Gastrocnemius medialis (tissue), 4 donors: ENCODE data around the gene PKIB. TPM values are rescaled to one million over a fixed set of nuclear protein-coding genes. Genes with fewer than 3 reads are reported as not detected.

Experiments used
- ATAC-seq, 2 donors: fragments of 150-250 bp; one replicate each; pipeline ENCODE4 v1.9.1; 2016
- DNase-seq, 2 donors: peaks; one replicate each; pipeline ENCODE4 v3.0.0-alpha.2; 2019
- H3K27ac ChIP-seq, 4 donors: fragments of 200-600 bp; sonication (generic); 1 replicate in 1 of 4; 2 replicates in 3 of 4; pipeline ENCODE4 v1.5.1; 2016 to 2018; ENCODE audit warnings: mild to moderate bottlenecking in 2 of 4, moderate library complexity in 1 of 4
- H3K27me3 ChIP-seq, 3 donors: fragments of 200-600 bp; sonication (generic) in 2 of 3; 1 replicate in 1 of 3; 2 replicates in 2 of 3; pipeline versions ENCODE4 v1.5.1 to v1.6.0; 2016 to 2019; ENCODE audit warnings: mild to moderate bottlenecking in 1 of 3, moderate library complexity in 1 of 3
- H3K36me3 ChIP-seq, 2 donors: fragments of 200-600 bp; sonication (generic) in 1 of 2; one replicate each; pipeline ENCODE4 v1.5.1; 2017 to 2018
- H3K4me1 ChIP-seq, 2 donors: fragments of 200-600 bp; sonication (generic) in 1 of 2; one replicate each; pipeline ENCODE4 v1.5.1; 2016 to 2017; ENCODE audit warnings: mild to moderate bottlenecking in 2 of 2
- H3K4me3 ChIP-seq, 4 donors: fragments of 200-600 bp; sonication (generic) in 3 of 4; 1 replicate in 1 of 4; 2 replicates in 3 of 4; pipeline ENCODE4 v1.5.1; 2016 to 2019; ENCODE audit warnings: mild to moderate bottlenecking in 2 of 4
- H3K9me3 ChIP-seq, 3 donors: fragments of 200-600 bp; sonication (generic) in 2 of 3; 1 replicate in 1 of 3; 2 replicates in 2 of 3; pipeline ENCODE4 v1.5.1; 2016 to 2019
- POLR2A ChIP-seq, 2 donors: fragments of 450-650 bp; IDR thresholded peaks; one replicate each; pipeline ENCODE4 v1.6.1; 2017; ENCODE audit warnings: antibody characterized with exemption in 2 of 2, mild to moderate bottlenecking in 2 of 2, moderate library complexity in 2 of 2
- in situ Hi-C, 4 donors: fragments of 200-750 bp; cut with MboI; loops; one replicate each; pipeline versions ENCODE4 v1.15.0 to v1.8.0; 2017; ENCODE audit warnings: low sequenced_read_pairs in 4 of 4
- intact Hi-C: fragments of 100-400 bp; cut with DNase I; formaldehyde crosslinking; loops from one replicate; pipeline ENCODE4 v1.15.1; 2023; ENCODE audit warnings: low total_unique reads
- total RNA-seq, 4 donors: library from RNA; depleted of rRNA; stranded (reverse); fragments of >200 nt; gene quantifications; one replicate each; pipeline versions ENCODE4 v1.1.0 to v1.2.3, GENCODE V29; 2016
- TF ChIP-seq, protein P1 (sequence below), 5 experiments: fragments of 450-650 bp in 3 of 5; fragments of 200-600 bp in 2 of 5; sonication (generic) in 2 of 5; IDR thresholded peaks in 4 of 5; conservative IDR thresholded peaks in 1 of 5; 1 replicate in 4 of 5; 2 replicates in 1 of 5; pipeline ENCODE4 v1.5.1; 2016 to 2019; ENCODE audit warnings: antibody characterized with exemption in 5 of 5, mild to moderate bottlenecking in 3 of 5, moderate library complexity in 3 of 5

The PKIB gene
- total RNA-seq, 4 donors from 2014 or later: 0.64 to 1.1 (median 0.97) TPM

DNA sequence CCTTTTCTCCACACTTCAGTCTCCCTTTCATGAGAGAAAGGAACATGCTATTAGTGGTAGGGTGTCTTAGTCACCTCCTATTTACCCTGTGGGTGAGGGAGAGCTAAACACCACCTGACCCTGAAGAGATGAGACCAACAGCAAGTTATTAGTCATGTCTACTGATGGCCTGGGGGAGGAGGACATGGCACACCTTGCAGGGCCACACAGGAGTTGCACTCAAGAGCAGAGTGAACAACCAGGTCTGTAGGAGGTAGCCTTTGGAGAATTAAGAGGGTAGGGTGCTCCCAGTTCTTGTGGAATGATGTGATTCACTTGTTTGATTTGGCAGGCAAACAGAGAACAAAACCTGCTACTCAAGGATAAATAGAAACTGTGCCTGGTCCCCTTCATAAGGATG, 86.6 kb downstream of the PKIB start:
- TF ChIP-seq, protein P1, sequence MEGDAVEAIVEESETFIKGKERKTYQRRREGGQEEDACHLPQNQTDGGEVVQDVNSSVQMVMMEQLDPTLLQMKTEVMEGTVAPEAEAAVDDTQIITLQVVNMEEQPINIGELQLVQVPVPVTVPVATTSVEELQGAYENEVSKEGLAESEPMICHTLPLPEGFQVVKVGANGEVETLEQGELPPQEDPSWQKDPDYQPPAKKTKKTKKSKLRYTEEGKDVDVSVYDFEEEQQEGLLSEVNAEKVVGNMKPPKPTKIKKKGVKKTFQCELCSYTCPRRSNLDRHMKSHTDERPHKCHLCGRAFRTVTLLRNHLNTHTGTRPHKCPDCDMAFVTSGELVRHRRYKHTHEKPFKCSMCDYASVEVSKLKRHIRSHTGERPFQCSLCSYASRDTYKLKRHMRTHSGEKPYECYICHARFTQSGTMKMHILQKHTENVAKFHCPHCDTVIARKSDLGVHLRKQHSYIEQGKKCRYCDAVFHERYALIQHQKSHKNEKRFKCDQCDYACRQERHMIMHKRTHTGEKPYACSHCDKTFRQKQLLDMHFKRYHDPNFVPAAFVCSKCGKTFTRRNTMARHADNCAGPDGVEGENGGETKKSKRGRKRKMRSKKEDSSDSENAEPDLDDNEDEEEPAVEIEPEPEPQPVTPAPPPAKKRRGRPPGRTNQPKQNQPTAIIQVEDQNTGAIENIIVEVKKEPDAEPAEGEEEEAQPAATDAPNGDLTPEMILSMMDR (IDR thresholded peaks at IDR 0.05 in 4 of 5, conservative IDR thresholded peaks at IDR 0.05 in 1 of 5): no peak
- TF ChIP-seq POLR2A (IDR thresholded peaks at IDR 0.05): no peak
- Histone ChIP-seq H3K36me3 (no peaks in the 10 kb centered on the region), H3K27ac (no peak overlapping the region), H3K9me3 (no peaks in the 10 kb centered on the region), H3K4me1 (no peaks in the 10 kb centered on the region), H3K4me3 (no peak overlapping the region), H3K27me3 (no peaks in the 10 kb centered on the region)
- intact Hi-C loops (no loop called here), in situ Hi-C loops (no loop called here)
- DNase-seq: no peak
- ATAC-seq: no peak

- no peaks in the 10 kb centered on the region for H3K9me3 ChIP-seq
- H3K36me3 ChIP-seq: no peaks in the 10 kb centered on the region
- intact Hi-C loops (no loop called here), in situ Hi-C loops (no loop called here)
- H3K4me1 ChIP-seq: no peaks in the 10 kb centered on the region
- DNase-seq (no peak), ATAC-seq (no peak)
- no peak overlapping the region for H3K4me3 ChIP-seq
- no peak overlapping the region for H3K27ac ChIP-seq
- no peaks in the 10 kb centered on the region for H3K27me3 ChIP-seq
- TF ChIP-seq, protein P1 (IDR thresholded peaks at IDR 0.05 in 4 of 5, conservative IDR thresholded peaks at IDR 0.05 in 1 of 5): no peak
- no peak for TF ChIP-seq POLR2A (IDR thresholded peaks at IDR 0.05)
Measured at GRCh38 chr6:122697458-122697857, 87.3 kb downstream of the PKIB start.

GRCh38 chr6:122701666-122702065, 91.5 kb downstream of the PKIB start:
- H3K9me3 ChIP-seq: no peaks in the 10 kb centered on the region
- H3K4me1 ChIP-seq: no peaks in the 10 kb centered on the region
- H3K27ac ChIP-seq: no peak overlapping the region
- DNase-seq: no peak
- ATAC-seq: no peak
- in situ Hi-C loops (no loop called here), intact Hi-C loops (no loop called here)
- no peak overlapping the region for H3K4me3 ChIP-seq
- no peaks in the 10 kb centered on the region for H3K36me3 ChIP-seq
- TF ChIP-seq, protein P1 (IDR thresholded peaks at IDR 0.05 in 4 of 5, conservative IDR thresholded peaks at IDR 0.05 in 1 of 5): no peak
- TF ChIP-seq POLR2A (IDR thresholded peaks at IDR 0.05): no peak
- H3K27me3 ChIP-seq: no peaks in the 10 kb centered on the region

DNA sequence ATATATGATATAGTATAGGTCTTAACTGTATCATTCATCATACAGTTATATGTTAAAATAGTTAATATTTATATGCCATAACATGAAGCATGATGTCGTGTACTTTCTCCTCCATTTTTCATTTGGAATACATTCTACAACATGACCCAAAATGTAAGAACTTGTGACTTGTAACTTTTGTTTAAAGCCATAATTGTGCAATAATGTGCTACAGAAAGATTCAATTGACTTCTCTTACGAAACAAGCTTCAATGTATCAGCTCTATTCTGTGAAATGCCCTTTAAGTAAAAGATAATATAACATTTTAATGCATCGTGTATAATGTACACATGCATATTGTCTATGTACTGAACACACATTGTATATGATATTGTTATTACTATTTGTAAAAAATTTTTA, 92.6 kb downstream of the PKIB start:
- H3K27me3 ChIP-seq: no peaks in the 10 kb centered on the region
- in situ Hi-C loops: no loop called here
- H3K27ac ChIP-seq: no peak overlapping the region
- H3K36me3 ChIP-seq: no peaks in the 10 kb centered on the region
- TF ChIP-seq, protein P1 (IDR thresholded peaks at IDR 0.05 in 4 of 5, conservative IDR thresholded peaks at IDR 0.05 in 1 of 5): no peak
- TF ChIP-seq POLR2A (IDR thresholded peaks at IDR 0.05): no peak
- DNase-seq: no peak
- H3K4me1 ChIP-seq: no peaks in the 10 kb centered on the region
- no peak for ATAC-seq
- H3K9me3 ChIP-seq: no peaks in the 10 kb centered on the region
- H3K4me3 ChIP-seq: no peak overlapping the region
- intact Hi-C loops: no loop called here

DNA sequence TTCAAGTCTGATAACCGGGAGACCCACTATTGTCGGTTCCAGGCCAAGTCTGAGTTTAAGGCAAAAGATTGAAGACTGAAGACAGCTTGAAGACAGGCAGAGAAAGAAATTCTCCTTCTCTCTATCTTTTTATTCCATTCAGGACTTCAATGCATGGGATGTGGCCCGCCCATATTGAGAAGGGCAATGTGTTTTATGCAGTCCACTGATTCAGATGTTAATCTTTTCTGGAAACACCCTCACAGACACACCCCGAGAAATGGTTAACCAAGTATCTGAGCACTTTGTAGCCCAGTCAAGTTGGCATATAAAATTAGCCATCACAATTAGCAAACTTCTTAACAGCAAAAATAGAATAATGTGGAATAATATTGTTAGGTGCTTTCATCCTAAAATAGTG, 93.9 kb downstream of the PKIB start:
- no peak overlapping the region for H3K27ac ChIP-seq
- no peaks in the 10 kb centered on the region for H3K36me3 ChIP-seq
- no peak overlapping the region for H3K4me3 ChIP-seq
- intact Hi-C loops (no loop called here), in situ Hi-C loops (no loop called here)
- DNase-seq (no peak), ATAC-seq (no peak)
- H3K9me3 ChIP-seq: no peaks in the 10 kb centered on the region
- no peaks in the 10 kb centered on the region for H3K27me3 ChIP-seq
- no peak for TF ChIP-seq POLR2A (IDR thresholded peaks at IDR 0.05)
- TF ChIP-seq, protein P1 (IDR thresholded peaks at IDR 0.05 in 4 of 5, conservative IDR thresholded peaks at IDR 0.05 in 1 of 5): no peak
- no peaks in the 10 kb centered on the region for H3K4me1 ChIP-seq
